ENCODE data around the gene DISC1. TPM values are rescaled to one million over a fixed set of nuclear protein-coding genes. Genes with fewer than 3 reads are reported as not detected.

DISC1 gene
- total RNA-seq, 2 donors from 2014 or later, result 8.0 to 9.4 TPM

DNA sequence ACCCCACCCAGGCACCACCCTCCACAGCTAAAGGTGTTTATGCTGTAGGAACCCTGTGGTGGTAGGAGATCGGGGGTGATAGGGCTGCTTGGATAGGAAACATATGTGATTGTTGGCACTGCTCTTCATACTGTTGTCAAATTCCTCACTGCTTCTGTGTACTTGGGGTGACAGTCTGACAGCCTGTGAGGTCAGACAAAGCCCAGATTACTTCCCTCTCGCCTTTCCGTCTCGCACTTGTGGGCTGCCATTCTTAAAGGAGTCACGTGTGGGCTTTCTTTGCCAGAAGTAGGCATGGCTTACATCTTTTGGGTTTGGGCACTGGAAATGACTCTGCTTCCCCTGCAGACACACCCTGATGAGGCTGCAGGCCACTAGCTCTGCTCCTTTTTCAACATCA is 363.8 kb downstream of the DISC1 start:
- no peak overlapping the region for H3K27ac ChIP-seq (ENCODE audit: low read depth, low read length)
- H3K27ac Mint-ChIP-seq, result no peak overlapping the region
- no peaks in the 10 kb centered on the region for H3K9me3 Mint-ChIP-seq
- no peaks in the 10 kb centered on the region for H3K9me3 ChIP-seq (ENCODE audit: control insufficient read depth, low read length)
- no peaks in the 10 kb centered on the region for H3K36me3 ChIP-seq (ENCODE audit: control insufficient read depth, insufficient read depth, low read length)
- H3K4me3 Mint-ChIP-seq, result no peak overlapping the region
- peaks cover 31% of the 10 kb centered on the region for H3K4me1 Mint-ChIP-seq
- H3K9ac ChIP-seq (ENCODE audit: extremely low read depth, low read length, poor library complexity, severe bottlenecking), result no peak overlapping the region
- TF ChIP-seq, protein P1, sequence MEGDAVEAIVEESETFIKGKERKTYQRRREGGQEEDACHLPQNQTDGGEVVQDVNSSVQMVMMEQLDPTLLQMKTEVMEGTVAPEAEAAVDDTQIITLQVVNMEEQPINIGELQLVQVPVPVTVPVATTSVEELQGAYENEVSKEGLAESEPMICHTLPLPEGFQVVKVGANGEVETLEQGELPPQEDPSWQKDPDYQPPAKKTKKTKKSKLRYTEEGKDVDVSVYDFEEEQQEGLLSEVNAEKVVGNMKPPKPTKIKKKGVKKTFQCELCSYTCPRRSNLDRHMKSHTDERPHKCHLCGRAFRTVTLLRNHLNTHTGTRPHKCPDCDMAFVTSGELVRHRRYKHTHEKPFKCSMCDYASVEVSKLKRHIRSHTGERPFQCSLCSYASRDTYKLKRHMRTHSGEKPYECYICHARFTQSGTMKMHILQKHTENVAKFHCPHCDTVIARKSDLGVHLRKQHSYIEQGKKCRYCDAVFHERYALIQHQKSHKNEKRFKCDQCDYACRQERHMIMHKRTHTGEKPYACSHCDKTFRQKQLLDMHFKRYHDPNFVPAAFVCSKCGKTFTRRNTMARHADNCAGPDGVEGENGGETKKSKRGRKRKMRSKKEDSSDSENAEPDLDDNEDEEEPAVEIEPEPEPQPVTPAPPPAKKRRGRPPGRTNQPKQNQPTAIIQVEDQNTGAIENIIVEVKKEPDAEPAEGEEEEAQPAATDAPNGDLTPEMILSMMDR (conservative IDR thresholded peaks at IDR 0.05), result no peak
- 70 to 87% methylated on average over 4 to 5 of the region's 5 CpGs for WGBS, 2 experiments (ENCODE audit: insufficient coverage in 1 of 2, insufficient read length in 1 of 2)
- no peaks in the 10 kb centered on the region for H3K27me3 Mint-ChIP-seq (ENCODE audit: insufficient read depth)
- no peaks in the 10 kb centered on the region for H3K27me3 ChIP-seq (ENCODE audit: control insufficient read depth, insufficient read depth, low read length, poor library complexity, severe bottlenecking)
- no peak overlapping the region for H3K4me3 ChIP-seq (ENCODE audit: low read length)
- peaks cover 22% of the 10 kb centered on the region for H3K4me1 ChIP-seq (ENCODE audit: control insufficient read depth, insufficient read depth, low read length)
- no peak for DNase-seq
- no peaks in the 10 kb centered on the region for H3K36me3 Mint-ChIP-seq (ENCODE audit: low read depth)

DNA sequence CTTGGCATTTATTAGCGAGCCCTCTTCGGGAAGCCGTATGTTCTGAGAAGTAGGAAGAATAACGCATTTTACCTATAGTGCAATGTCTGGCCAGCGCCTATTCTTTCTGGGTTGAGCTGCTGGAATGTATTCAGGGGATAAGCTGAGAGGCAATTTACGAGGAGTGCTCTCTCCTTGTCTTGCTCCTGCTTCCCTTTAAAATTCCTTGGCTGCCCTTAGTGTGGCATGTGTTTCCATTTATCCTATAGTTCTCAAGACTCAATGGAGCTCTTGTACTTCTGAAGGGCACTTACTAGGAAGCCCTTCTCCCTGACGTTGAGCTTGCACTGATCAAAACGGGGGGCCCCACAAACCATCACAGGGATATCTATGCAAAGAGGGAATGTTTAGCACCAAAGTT is 364.6 kb downstream of the DISC1 start:
- Mint-ChIP-seq H3K4me1 (peaks cover 23% of the 10 kb centered on the region), H3K27ac (no peak overlapping the region), H3K9me3 (no peaks in the 10 kb centered on the region), H3K4me3 (no peak overlapping the region), H3K36me3 (ENCODE audit: low read depth) (no peaks in the 10 kb centered on the region), H3K27me3 (ENCODE audit: insufficient read depth) (no peaks in the 10 kb centered on the region)
- H3K9ac ChIP-seq (ENCODE audit: extremely low read depth, low read length, poor library complexity, severe bottlenecking), result no peak overlapping the region
- H3K4me3 ChIP-seq (ENCODE audit: low read length), result no peak overlapping the region
- no peak overlapping the region for H3K27ac ChIP-seq (ENCODE audit: low read depth, low read length)
- TF ChIP-seq, protein P1 (conservative IDR thresholded peaks at IDR 0.05), result no peak
- H3K9me3 ChIP-seq (ENCODE audit: control insufficient read depth, low read length), result no peaks in the 10 kb centered on the region
- no peaks in the 10 kb centered on the region for H3K36me3 ChIP-seq (ENCODE audit: control insufficient read depth, insufficient read depth, low read length)
- peaks cover 19% of the 10 kb centered on the region for H3K4me1 ChIP-seq (ENCODE audit: control insufficient read depth, insufficient read depth, low read length)
- 90 to 91% methylated on average over 7 to 8 of the region's 8 CpGs for WGBS, 2 experiments (ENCODE audit: insufficient coverage in 1 of 2, insufficient read length in 1 of 2)
- no peaks in the 10 kb centered on the region for H3K27me3 ChIP-seq (ENCODE audit: control insufficient read depth, insufficient read depth, low read length, poor library complexity, severe bottlenecking)
- no peak for DNase-seq

DNA sequence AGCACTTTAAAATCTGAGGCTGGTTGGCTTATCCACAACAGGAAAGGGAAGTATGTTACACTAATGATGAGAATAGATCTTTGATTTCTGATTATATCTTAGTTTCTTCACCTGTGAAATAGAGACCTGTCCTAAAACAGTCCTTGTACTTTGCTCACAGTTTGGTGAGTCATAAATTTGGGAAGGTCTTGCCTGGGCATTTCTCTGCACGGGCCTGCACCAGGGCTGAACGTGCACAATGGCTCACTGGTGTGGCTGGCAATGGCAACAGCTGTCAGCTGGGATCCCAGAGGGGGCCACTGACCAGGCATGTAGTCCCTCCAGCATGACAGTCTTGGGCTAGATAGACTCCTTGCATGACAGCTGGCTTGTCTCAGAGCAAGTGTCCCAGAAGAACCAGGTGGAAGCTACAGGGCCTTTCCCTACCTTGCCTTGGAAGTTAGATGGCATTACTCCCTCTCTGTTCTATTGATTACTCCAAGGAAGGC is 367.4 kb downstream of the DISC1 start:
- Histone ChIP-seq H3K27me3 (ENCODE audit: control insufficient read depth, insufficient read depth, low read length, poor library complexity, severe bottlenecking) (no peaks in the 10 kb centered on the region), H3K27ac (ENCODE audit: low read depth, low read length) (no peak overlapping the region), H3K9ac (ENCODE audit: extremely low read depth, low read length, poor library complexity, severe bottlenecking) (no peak overlapping the region), H3K36me3 (ENCODE audit: control insufficient read depth, insufficient read depth, low read length) (no peaks in the 10 kb centered on the region), H3K9me3 (ENCODE audit: control insufficient read depth, low read length) (no peaks in the 10 kb centered on the region), H3K4me1 (ENCODE audit: control insufficient read depth, insufficient read depth, low read length) (peaks cover 10% of the 10 kb centered on the region), H3K4me3 (ENCODE audit: low read length) (no peak overlapping the region)
- Mint-ChIP-seq H3K27ac (no peak overlapping the region), H3K9me3 (no peaks in the 10 kb centered on the region), H3K4me1 (peaks cover 11% of the 10 kb centered on the region), H3K27me3 (ENCODE audit: insufficient read depth) (no peaks in the 10 kb centered on the region), H3K4me3 (no peak overlapping the region), H3K36me3 (ENCODE audit: low read depth) (no peaks in the 10 kb centered on the region)
- TF ChIP-seq, protein P1 (conservative IDR thresholded peaks at IDR 0.05), result no peak
- 98 to 100% methylated on average over 2 of the region's 2 CpGs for WGBS, 2 experiments (ENCODE audit: insufficient coverage in 1 of 2, insufficient read length in 1 of 2)
- DNase-seq, result no peak
